HG02870 (cell line): ENCODE data around the gene CLEC2D.
"Not testable (repeated sequence)": the region's sequence is repeated elsewhere in the genome, so short reads cannot be mapped to it uniquely, and the experiment has no call there.

Experiments used
- ATAC-seq: cut with Tn5 transposase; IDR thresholded peaks from one replicate; pipeline ENCODE4 v1.9.1; 2021; ENCODE audit warnings: mild to moderate bottlenecking, moderate library complexity; ENCODE audit not compliant: unreplicated experiment

CLEC2D gene

GRCh38 chr12:9725213-9725870 is 55.8 kb downstream of the CLEC2D start:
- no peak for ATAC-seq

GRCh38 chr12:9727813-9728212 is 58.3 kb downstream of the CLEC2D start:
- no peak for ATAC-seq

- no peak for ATAC-seq
Observed at GRCh38 chr12:9729082-9729481, 59.6 kb downstream of the CLEC2D start.

- ATAC-seq: no peak
Observed at GRCh38 chr12:9730011-9730410, 60.5 kb downstream of the CLEC2D start.

- no peak for ATAC-seq
Observed at GRCh38 chr12:9730591-9730990, 61.1 kb downstream of the CLEC2D start.

GRCh38 chr12:9731393-9731792 is 61.9 kb downstream of the CLEC2D start:
- no peak for ATAC-seq

- ATAC-seq: no peak
Observed at GRCh38 chr12:9731797-9732196, 62.3 kb downstream of the CLEC2D start.

- peak; percentile 48 for ATAC-seq
Observed at GRCh38 chr12:9732921-9733461, 63.5 kb downstream of the CLEC2D start, which contains the start of gene CLECL1. Gene CLECL1 (minus strand): TSS chr12:9733097.

GRCh38 chr12:9735601-9736000 is 66.1 kb downstream of the CLEC2D start:
- ATAC-seq: no peak

- ATAC-seq: no peak
Observed at GRCh38 chr12:9736936-9737705, 67.6 kb downstream of the CLEC2D start.

GRCh38 chr12:9738905-9739304 is 69.4 kb downstream of the CLEC2D start:
- ATAC-seq: not testable (repeated sequence)

GRCh38 chr12:9739404-9740105 is 70.0 kb downstream of the CLEC2D start:
- not testable (repeated sequence) for ATAC-seq

- ATAC-seq: no peak
Observed at GRCh38 chr12:9740106-9740750, 70.7 kb downstream of the CLEC2D start.

GRCh38 chr12:9741726-9742125 is 72.2 kb downstream of the CLEC2D start:
- peak; percentile 81 for ATAC-seq

- no peak for ATAC-seq
Observed at GRCh38 chr12:9742661-9743060, 73.1 kb downstream of the CLEC2D start.

GRCh38 chr12:9745199-9745598 is 75.7 kb downstream of the CLEC2D start:
- no peak for ATAC-seq
